GDM1 (cell line): ENCODE data around the gene ZNF17.

Experiments used
- DNase-seq: peaks from one replicate; lab custom pipeline; 2025; lab: John Stamatoyannopoulos, UW

Gene ZNF17

DNA sequence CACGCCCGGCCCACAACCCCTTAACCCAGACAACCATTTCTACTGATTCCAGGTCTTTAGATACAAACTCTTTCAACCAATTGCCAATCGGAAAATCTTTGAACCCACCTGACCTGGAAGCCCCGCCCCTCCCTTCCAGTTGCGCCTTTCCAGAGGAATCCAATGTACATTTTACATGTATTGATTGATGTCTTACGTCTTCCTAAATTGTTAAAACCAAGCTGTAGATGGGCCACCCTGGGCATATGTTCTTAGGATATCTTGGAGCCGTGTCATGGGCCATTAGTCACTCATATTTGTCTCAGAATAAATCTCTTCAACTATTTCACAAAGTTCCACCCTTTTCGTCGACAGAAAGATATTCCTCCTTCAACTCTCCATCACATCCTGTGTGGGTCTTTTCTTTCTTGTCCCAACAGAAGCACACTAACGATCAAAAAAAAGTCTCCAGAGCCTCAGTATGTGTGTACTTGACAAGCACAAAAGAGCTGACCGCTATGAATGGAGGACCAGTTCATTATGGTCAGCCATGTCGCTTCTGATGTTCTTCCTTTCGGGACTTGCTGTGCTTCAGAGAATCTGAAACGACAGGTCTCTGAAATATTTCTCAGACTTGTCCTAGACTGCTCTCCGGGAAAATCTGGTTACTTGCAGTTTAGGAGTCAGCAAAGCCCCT lies 23.6 kb downstream of the ZNF17 start:
- no peak for DNase-seq

- DNase-seq, result peak; percentile 93
These were observed 24.4 kb downstream of the ZNF17 start, which contains the start of gene ZNF749 for GRCh38 chr19:57435062-57435978. Gene ZNF749 (plus strand): TSS chr19:57435325. CDS start chr19:57435579, 254 bp downstream.

GRCh38 chr19:57436417-57436816 lies 25.5 kb downstream of the ZNF17 start:
- DNase-seq, result no peak

DNA sequence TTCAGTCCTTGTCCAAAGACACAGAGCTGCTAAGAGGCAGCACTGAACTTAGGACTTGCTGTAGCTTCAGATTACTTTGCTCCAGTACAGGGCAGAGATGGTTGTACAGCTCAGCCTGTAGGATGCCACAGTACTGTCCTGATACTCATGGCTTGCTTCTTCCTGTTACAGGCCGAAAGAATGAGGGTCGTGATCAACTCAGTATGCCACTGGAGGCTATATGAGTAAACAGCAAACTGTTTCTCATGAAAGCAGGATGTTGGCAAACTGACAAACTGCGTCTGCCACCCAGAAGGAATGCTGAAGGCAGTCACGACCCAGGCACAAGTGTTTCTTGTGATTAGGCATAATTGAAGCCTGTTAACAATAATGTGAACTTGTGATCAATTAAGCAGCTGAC lies 27.0 kb downstream of the ZNF17 start:
- no peak for DNase-seq

DNA sequence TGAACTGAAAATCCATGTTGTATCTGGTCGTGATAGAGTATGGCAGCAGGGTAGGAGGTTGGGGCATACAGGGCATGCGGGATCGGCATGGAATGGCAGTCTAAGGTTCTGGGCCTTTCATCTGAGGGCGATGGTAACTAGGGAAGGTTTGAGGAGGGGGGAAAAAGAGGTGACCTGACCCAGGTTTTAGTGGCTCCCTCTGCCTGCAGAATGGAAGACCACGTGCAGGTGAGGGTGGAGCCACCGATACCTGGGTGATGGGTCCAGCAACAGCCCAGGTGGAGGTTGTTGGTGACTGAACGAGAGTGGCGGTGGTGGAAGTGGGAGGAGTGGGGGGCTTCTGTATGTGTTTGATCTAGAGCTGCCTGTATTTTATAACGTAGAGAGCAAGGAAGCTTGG lies 28.0 kb downstream of the ZNF17 start:
- DNase-seq, result no peak

DNA sequence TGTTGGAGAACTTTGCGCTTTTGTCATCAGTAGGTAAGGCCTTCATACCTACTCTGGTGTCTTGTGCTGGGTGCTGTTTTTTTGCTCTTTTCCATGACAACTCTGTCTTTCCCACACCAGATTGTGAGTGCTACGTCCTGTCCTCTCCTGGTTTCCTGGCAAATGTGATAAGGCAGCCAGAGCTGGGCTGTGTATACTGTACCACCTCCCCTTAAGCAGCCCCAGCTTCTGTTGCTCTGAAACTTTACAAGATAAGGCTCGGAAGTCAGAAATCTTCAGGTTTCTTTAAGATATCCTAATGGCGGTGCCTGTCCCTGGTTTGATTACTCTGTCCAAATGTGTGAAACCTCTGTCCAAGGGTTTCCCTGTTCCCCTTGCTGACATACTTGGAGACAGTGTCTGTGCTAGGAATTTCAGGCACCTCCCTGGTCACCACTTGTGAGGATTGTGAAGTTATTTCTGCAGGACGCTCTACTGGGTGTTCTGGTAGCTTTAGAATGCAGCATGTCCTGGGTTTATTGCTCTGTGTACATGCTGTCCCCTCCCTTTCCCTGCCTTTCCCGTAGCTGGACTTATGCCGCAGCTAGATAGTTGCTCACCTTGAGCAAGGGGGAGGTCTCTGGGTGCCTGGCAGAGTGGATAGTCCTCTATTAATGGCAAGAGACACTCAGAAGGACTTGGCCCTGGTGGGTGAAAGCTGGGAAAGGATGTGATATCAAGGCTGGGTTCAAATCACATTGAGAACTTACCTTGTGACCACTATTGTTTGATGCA lies 31.2 kb downstream of the ZNF17 start:
- no peak for DNase-seq

GRCh38 chr19:57443121-57443696 lies 32.2 kb downstream of the ZNF17 start:
- no peak for DNase-seq

DNA sequence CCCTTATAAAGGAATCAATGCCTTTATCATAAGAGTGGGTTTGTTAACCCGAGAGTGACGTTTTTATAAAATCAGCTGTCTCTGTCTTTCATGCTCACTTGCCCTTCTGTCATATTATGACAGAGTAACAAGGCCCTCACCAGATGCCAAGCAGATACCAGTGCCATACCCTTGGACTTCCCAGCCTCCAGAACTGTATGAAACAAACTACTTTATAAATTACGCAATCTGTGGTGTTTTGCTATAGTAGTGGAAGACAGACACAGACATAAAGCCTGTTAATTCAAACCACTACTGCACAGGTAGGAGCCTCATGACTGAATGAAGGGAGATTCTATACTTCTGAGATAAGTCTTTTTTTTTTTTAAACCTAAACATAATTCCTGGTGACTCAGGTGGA lies 41.3 kb downstream of the ZNF17 start:
- no peak for DNase-seq

GRCh38 chr19:57465680-57466381 lies 54.9 kb downstream of the ZNF17 start:
- DNase-seq, result peak; percentile 40

DNA sequence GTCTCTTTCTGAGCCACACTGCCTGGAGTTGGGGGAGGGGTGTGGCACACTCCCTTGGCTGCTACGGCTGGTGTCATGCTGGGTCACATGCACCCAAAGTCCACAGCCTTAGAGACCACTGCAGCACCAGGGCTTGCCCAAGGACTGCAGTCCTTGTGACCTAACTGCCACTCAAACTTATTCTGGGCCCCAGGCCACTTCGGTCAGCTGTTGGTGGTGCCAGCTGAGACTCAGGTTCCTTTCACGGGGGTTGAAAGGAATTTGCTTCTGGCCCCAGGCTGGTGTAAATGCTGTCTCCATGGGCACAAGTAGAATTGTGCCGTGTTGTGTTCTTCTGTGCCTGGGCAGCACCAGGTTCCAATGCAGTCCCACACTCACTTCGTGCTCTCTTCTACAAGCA lies 55.5 kb downstream of the ZNF17 start:
- no peak for DNase-seq
